Mammary epithelial cell (primary cell): ENCODE measurements around the gene CCND1.

Experiments used
- EZH2 ChIP-seq: IDR thresholded peaks from 2 replicates; pipeline ENCODE4 v1.6.1; 2012; ENCODE audit warnings: low read length, inconsistent platforms, borderline replicate concordance
- TF ChIP-seq, protein P1 (sequence below), 2 donors: IDR thresholded peaks in 1 of 2; conservative IDR thresholded peaks in 1 of 2; 2 replicates each; pipeline ENCODE4 v1.5.1; 2011 to 2012; ENCODE audit warnings: inconsistent platforms in 2 of 2, low read length in 2 of 2, mild to moderate bottlenecking in 2 of 2, control low read depth in 1 of 2, low read depth in 1 of 2; ENCODE audit not compliant: insufficient read depth in 1 of 2; ENCODE audit errors: extremely low read depth in 1 of 2

- TF ChIP-seq, protein P1, sequence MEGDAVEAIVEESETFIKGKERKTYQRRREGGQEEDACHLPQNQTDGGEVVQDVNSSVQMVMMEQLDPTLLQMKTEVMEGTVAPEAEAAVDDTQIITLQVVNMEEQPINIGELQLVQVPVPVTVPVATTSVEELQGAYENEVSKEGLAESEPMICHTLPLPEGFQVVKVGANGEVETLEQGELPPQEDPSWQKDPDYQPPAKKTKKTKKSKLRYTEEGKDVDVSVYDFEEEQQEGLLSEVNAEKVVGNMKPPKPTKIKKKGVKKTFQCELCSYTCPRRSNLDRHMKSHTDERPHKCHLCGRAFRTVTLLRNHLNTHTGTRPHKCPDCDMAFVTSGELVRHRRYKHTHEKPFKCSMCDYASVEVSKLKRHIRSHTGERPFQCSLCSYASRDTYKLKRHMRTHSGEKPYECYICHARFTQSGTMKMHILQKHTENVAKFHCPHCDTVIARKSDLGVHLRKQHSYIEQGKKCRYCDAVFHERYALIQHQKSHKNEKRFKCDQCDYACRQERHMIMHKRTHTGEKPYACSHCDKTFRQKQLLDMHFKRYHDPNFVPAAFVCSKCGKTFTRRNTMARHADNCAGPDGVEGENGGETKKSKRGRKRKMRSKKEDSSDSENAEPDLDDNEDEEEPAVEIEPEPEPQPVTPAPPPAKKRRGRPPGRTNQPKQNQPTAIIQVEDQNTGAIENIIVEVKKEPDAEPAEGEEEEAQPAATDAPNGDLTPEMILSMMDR (conservative IDR thresholded peaks at IDR 0.05 in 1 of 2, IDR thresholded peaks at IDR 0.05 in 1 of 2; ENCODE audit: extremely low read depth in 1 of 2, insufficient read depth in 1 of 2, low read depth in 1 of 2, low read length in 2 of 2): no peak
- no peak for TF ChIP-seq EZH2
Measured at GRCh38 chr11:69627551-69627950, 13.4 kb upstream of the CCND1 start.
